ENCODE results near the gene USP13.
"Not testable (repeated sequence)": the region's sequence is repeated elsewhere in the genome, so short reads cannot be mapped to it uniquely, and the experiment has no call there.

Gene USP13

DNA sequence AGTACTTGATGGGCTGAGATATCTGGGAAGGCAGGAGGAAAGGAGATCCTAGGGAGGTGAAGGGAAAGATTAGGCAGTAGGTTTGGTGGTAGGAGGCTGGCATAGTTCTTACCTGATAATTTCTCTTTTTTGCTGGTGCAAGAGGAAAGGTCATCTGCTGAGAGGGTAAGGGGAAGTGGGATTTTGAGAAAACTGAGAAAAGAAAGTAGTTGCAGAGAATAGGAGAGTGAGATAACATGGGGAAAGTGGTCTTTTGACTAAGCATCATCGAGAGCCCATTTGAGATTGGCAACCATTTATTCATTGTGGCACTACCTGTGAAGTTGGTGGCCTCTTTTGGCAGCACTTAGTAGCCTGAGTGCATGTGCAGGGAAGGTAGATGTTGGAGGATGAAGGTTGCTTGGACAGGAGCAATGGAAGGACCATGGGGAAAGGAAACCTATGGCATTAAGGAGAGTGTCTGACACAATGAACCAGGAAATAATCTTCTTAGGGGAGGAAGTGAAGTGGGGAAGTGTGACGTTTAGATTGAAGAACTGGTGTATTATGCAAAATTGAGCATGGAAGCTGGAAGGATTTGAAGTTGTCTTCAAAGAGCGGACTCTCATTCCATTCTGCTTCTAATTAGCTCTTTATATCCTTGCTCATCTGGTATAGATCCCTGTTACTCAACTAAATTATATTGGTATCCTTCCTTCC is 21.9 kb upstream of the USP13 start:
- no peaks in the 10 kb centered on the region for H3K79me1 ChIP-seq (replicated peaks; ENCODE audit: low read length, poor library complexity, severe bottlenecking)
- H3K9me3 ChIP-seq (ENCODE audit: control insufficient read depth, low read length): no peaks in the 10 kb centered on the region
- no peaks in the 10 kb centered on the region for H3K4me1 ChIP-seq (ENCODE audit: control insufficient read depth, insufficient read depth, low read depth, low read length)
- no peak overlapping the region for H3K14ac ChIP-seq (ENCODE audit: low read length in 2 of 2)
- no peak overlapping the region for H3K23ac ChIP-seq (ENCODE audit: low read length in 2 of 2)
- WGBS: 78% methylated on average over 3 of the region's 3 CpGs
- H2BK12ac ChIP-seq (ENCODE audit: low read length in 2 of 2): no peak overlapping the region
- no peak overlapping the region for H3K18ac ChIP-seq (ENCODE audit: low read depth in 1 of 2, low read length in 2 of 2)
- H2BK120ac ChIP-seq (ENCODE audit: low read depth, low read length): no peak overlapping the region
- H4K91ac ChIP-seq (ENCODE audit: low read length): no peak overlapping the region
- H2BK5ac ChIP-seq (ENCODE audit: low read depth, low read length, poor library complexity, severe bottlenecking): no peak overlapping the region
- H3K4ac ChIP-seq (ENCODE audit: low read depth in 1 of 2, low read length in 2 of 2): no peak overlapping the region
- H3K9ac ChIP-seq (ENCODE audit: low read length): no peak overlapping the region
- H3K27ac ChIP-seq (ENCODE audit: low read length, poor library complexity, severe bottlenecking): no peak overlapping the region
- no peak overlapping the region for H3K4me3 ChIP-seq (ENCODE audit: insufficient read depth in 1 of 2, low read depth in 1 of 2, low read length in 2 of 2)
- DNase-seq: no peak
- no peaks in the 10 kb centered on the region for H3K27me3 ChIP-seq (ENCODE audit: control insufficient read depth in 1 of 2, insufficient read depth in 1 of 2, low read length in 2 of 2)
- no peak overlapping the region for H2AFZ ChIP-seq (ENCODE audit: low read depth, low read length)
- H4K8ac ChIP-seq (ENCODE audit: low read length): no peak overlapping the region
- H3K36me3 ChIP-seq (ENCODE audit: control insufficient read depth in 1 of 2, insufficient read depth in 2 of 2, low read depth in 1 of 2, low read length in 2 of 2): peaks cover 0 to 3% of the 10 kb centered on the region in 2 experiments
- no peak overlapping the region for H3K4me2 ChIP-seq (ENCODE audit: low read length, poor library complexity, severe bottlenecking)
- no peak overlapping the region for H2BK15ac ChIP-seq (ENCODE audit: low read depth, poor library complexity, severe bottlenecking)
- no peak overlapping the region for H2AK5ac ChIP-seq (ENCODE audit: low read length, severe bottlenecking)

DNA sequence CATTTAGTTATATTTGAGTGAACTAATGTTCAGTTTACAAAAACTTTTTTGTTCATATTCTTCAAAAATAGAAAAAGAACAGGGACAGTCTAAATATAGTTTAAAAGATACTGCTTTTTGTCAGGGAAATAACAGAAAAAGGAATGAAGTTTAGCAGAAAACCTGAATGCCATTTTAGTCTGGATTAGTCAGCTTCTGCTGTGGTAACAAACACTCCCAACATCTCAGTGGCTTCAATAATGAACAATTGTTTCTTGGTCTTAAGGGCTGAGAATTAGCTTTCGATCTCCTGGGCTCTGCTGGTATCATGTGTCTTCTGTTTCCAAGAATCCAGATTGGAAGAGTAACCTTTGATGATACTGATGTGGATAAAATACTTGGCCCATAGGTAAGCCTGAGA is 12.4 kb upstream of the USP13 start:
- peaks cover 6% of the 10 kb centered on the region for H3K4me1 ChIP-seq (ENCODE audit: control insufficient read depth, insufficient read depth, low read depth, low read length)
- H2AK5ac ChIP-seq (ENCODE audit: low read length, severe bottlenecking): no peak overlapping the region
- no peak overlapping the region for H3K23ac ChIP-seq (ENCODE audit: low read length in 2 of 2)
- no peak for DNase-seq
- H3K18ac ChIP-seq (ENCODE audit: low read depth in 1 of 2, low read length in 2 of 2): no peak overlapping the region
- H4K8ac ChIP-seq (ENCODE audit: low read length): no peak overlapping the region
- no peak overlapping the region for H3K4me2 ChIP-seq (ENCODE audit: low read length, poor library complexity, severe bottlenecking)
- no peak overlapping the region for H3K4ac ChIP-seq (ENCODE audit: low read depth in 1 of 2, low read length in 2 of 2)
- H3K79me1 ChIP-seq (replicated peaks; ENCODE audit: low read length, poor library complexity, severe bottlenecking): no peaks in the 10 kb centered on the region
- no peak overlapping the region for H4K91ac ChIP-seq (ENCODE audit: low read length)
- no peaks in the 10 kb centered on the region for H3K36me3 ChIP-seq (ENCODE audit: control insufficient read depth in 1 of 2, insufficient read depth in 2 of 2, low read depth in 1 of 2, low read length in 2 of 2)
- H2BK12ac ChIP-seq (ENCODE audit: low read length in 2 of 2): no peak overlapping the region
- H2AFZ ChIP-seq (ENCODE audit: low read depth, low read length): no peak overlapping the region
- no peak overlapping the region for H3K27ac ChIP-seq (ENCODE audit: low read length, poor library complexity, severe bottlenecking)
- 88% methylated on average over 1 of the region's 1 CpG for whole genome bisulfite sequencing
- no peaks in the 10 kb centered on the region for H3K9me3 ChIP-seq (ENCODE audit: control insufficient read depth, low read length)
- H3K27me3 ChIP-seq (ENCODE audit: control insufficient read depth in 1 of 2, insufficient read depth in 1 of 2, low read length in 2 of 2): no peaks in the 10 kb centered on the region
- no peak overlapping the region for H2BK15ac ChIP-seq (ENCODE audit: low read depth, poor library complexity, severe bottlenecking)
- H3K9ac ChIP-seq (ENCODE audit: low read length): no peak overlapping the region
- H2BK120ac ChIP-seq (ENCODE audit: low read depth, low read length): no peak overlapping the region
- no peak overlapping the region for H3K14ac ChIP-seq (ENCODE audit: low read length in 2 of 2)
- no peak overlapping the region for H3K4me3 ChIP-seq (ENCODE audit: insufficient read depth in 1 of 2, low read depth in 1 of 2, low read length in 2 of 2)
- H2BK5ac ChIP-seq (ENCODE audit: low read depth, low read length, poor library complexity, severe bottlenecking): no peak overlapping the region

DNA sequence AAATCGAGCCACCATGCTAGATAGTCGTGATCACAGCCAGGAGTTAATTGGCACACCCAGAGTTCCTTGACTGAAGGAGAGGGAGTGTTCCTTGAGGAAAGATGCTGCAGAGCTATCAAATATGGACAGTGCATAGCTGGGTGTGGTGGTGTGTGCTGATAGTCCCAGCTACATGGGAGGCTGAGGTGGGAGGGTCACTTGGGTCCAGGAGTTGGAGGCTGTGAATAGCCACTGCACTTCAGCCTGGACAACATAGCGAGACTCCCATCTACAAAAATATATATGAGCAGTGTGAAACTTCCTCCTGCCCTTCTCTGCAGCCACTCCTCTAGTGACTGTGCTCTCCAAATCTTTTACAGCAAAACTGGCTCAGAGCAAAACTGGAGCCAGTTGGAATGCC is 10.0 kb upstream of the USP13 start:
- peaks cover 6% of the 10 kb centered on the region for H3K4me1 ChIP-seq (ENCODE audit: control insufficient read depth, insufficient read depth, low read depth, low read length)
- no peak overlapping the region for H3K9ac ChIP-seq (ENCODE audit: low read length)
- peak overlapping the region in 1 of 2 experiments; percentile 21 for H3K18ac ChIP-seq (ENCODE audit: low read depth in 1 of 2, low read length in 2 of 2)
- no peak overlapping the region for H2BK5ac ChIP-seq (ENCODE audit: low read depth, low read length, poor library complexity, severe bottlenecking)
- no peak overlapping the region for H2BK120ac ChIP-seq (ENCODE audit: low read depth, low read length)
- H2BK15ac ChIP-seq (ENCODE audit: low read depth, poor library complexity, severe bottlenecking): no peak overlapping the region
- peak overlapping the region; percentile 38 for H4K8ac ChIP-seq (ENCODE audit: low read length)
- no peak overlapping the region for H3K4ac ChIP-seq (ENCODE audit: low read depth in 1 of 2, low read length in 2 of 2)
- H3K36me3 ChIP-seq (ENCODE audit: control insufficient read depth in 1 of 2, insufficient read depth in 2 of 2, low read depth in 1 of 2, low read length in 2 of 2): no peaks in the 10 kb centered on the region
- no peaks in the 10 kb centered on the region for H3K27me3 ChIP-seq (ENCODE audit: control insufficient read depth in 1 of 2, insufficient read depth in 1 of 2, low read length in 2 of 2)
- H4K91ac ChIP-seq (ENCODE audit: low read length): no peak overlapping the region
- no peak for DNase-seq
- no peak overlapping the region for H3K14ac ChIP-seq (ENCODE audit: low read length in 2 of 2)
- no peak overlapping the region for H3K4me2 ChIP-seq (ENCODE audit: low read length, poor library complexity, severe bottlenecking)
- H3K9me3 ChIP-seq (ENCODE audit: control insufficient read depth, low read length): no peaks in the 10 kb centered on the region
- WGBS: 80% methylated on average over 2 of the region's 3 CpGs
- H2AFZ ChIP-seq (ENCODE audit: low read depth, low read length): no peak overlapping the region
- peak overlapping the region; percentile 94 for H2AK5ac ChIP-seq (ENCODE audit: low read length, severe bottlenecking)
- no peak overlapping the region for H3K27ac ChIP-seq (ENCODE audit: low read length, poor library complexity, severe bottlenecking)
- no peak overlapping the region for H3K23ac ChIP-seq (ENCODE audit: low read length in 2 of 2)
- no peak overlapping the region for H2BK12ac ChIP-seq (ENCODE audit: low read length in 2 of 2)
- H3K79me1 ChIP-seq (replicated peaks; ENCODE audit: low read length, poor library complexity, severe bottlenecking): no peaks in the 10 kb centered on the region
- H3K4me3 ChIP-seq (ENCODE audit: insufficient read depth in 1 of 2, low read depth in 1 of 2, low read length in 2 of 2): no peak overlapping the region

- not testable (repeated sequence) for H2BK5ac ChIP-seq (ENCODE audit: low read depth, low read length, poor library complexity, severe bottlenecking); H4K91ac ChIP-seq (ENCODE audit: low read length); H2AK5ac ChIP-seq (ENCODE audit: low read length, severe bottlenecking); H3K18ac ChIP-seq (ENCODE audit: low read depth in 1 of 2, low read length in 2 of 2); H3K9ac ChIP-seq (ENCODE audit: low read length); H3K4me1 ChIP-seq (ENCODE audit: control insufficient read depth, insufficient read depth, low read depth, low read length); DNase-seq; H3K4ac ChIP-seq (ENCODE audit: low read depth in 1 of 2, low read length in 2 of 2); H2BK15ac ChIP-seq (ENCODE audit: low read depth, poor library complexity, severe bottlenecking); H3K79me1 ChIP-seq (replicated peaks; ENCODE audit: low read length, poor library complexity, severe bottlenecking); H2BK120ac ChIP-seq (ENCODE audit: low read depth, low read length); H2BK12ac ChIP-seq (ENCODE audit: low read length in 2 of 2); H3K36me3 ChIP-seq (ENCODE audit: control insufficient read depth in 1 of 2, insufficient read depth in 2 of 2, low read depth in 1 of 2, low read length in 2 of 2); H3K9me3 ChIP-seq (ENCODE audit: control insufficient read depth, low read length); H3K4me3 ChIP-seq (ENCODE audit: insufficient read depth in 1 of 2, low read depth in 1 of 2, low read length in 2 of 2); H3K27me3 ChIP-seq (ENCODE audit: control insufficient read depth in 1 of 2, insufficient read depth in 1 of 2, low read length in 2 of 2); H4K8ac ChIP-seq (ENCODE audit: low read length); H3K4me2 ChIP-seq (ENCODE audit: low read length, poor library complexity, severe bottlenecking); H3K14ac ChIP-seq (ENCODE audit: low read length in 2 of 2); H2AFZ ChIP-seq (ENCODE audit: low read depth, low read length); H3K23ac ChIP-seq (ENCODE audit: low read length in 2 of 2)
- 93% methylated on average over 5 of the region's 8 CpGs for WGBS
- peak overlapping the region; percentile 64 for H3K27ac ChIP-seq (ENCODE audit: low read length, poor library complexity, severe bottlenecking)
These were observed 9.0 kb upstream of the USP13 start for GRCh38 chr3:179643837-179644236.

All from mesenchymal stem cell (in vitro differentiated cells and primary cell).